ENCODE data around the gene EMSY. TPM values are rescaled to one million over a fixed set of nuclear protein-coding genes. Genes with fewer than 3 reads are reported as not detected.

EMSY gene
- total RNA-seq, 1 donor from 2014 or later = 31.1 TPM

DNA sequence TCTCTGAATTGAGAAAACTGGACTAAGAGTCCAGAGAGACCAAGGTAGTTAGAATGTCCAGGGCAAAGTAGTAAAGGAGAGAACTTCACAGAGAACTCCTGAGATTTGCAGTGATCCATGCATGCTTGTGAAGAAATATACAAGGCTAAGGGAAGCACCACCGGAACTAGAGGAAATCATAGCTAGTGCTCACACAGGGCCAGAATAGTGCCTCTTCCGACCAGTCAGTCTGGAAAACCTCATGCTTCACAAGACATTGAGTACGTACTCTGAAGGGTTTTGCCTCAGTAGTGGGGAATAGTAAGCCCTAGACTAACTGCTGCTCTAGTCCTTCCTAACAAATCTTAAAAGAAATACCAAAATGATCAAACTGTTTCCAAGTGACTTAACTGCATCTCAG lies 117.7 kb downstream of the EMSY start:
- no peaks in the 10 kb centered on the region for H3K36me3 Mint-ChIP-seq (ENCODE audit: low read depth)
- intact Hi-C loops (cut with micrococcal nuclease) = no loop called here
- DNase-seq = no peak
- TF ChIP-seq, protein P1, sequence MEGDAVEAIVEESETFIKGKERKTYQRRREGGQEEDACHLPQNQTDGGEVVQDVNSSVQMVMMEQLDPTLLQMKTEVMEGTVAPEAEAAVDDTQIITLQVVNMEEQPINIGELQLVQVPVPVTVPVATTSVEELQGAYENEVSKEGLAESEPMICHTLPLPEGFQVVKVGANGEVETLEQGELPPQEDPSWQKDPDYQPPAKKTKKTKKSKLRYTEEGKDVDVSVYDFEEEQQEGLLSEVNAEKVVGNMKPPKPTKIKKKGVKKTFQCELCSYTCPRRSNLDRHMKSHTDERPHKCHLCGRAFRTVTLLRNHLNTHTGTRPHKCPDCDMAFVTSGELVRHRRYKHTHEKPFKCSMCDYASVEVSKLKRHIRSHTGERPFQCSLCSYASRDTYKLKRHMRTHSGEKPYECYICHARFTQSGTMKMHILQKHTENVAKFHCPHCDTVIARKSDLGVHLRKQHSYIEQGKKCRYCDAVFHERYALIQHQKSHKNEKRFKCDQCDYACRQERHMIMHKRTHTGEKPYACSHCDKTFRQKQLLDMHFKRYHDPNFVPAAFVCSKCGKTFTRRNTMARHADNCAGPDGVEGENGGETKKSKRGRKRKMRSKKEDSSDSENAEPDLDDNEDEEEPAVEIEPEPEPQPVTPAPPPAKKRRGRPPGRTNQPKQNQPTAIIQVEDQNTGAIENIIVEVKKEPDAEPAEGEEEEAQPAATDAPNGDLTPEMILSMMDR (IDR thresholded peaks at IDR 0.05) = no peak
- no peak overlapping the region for H3K4me3 Mint-ChIP-seq
- ChIA-PET POLR2A (no interaction called here), CTCF (no interaction called here)
- H3K27me3 Mint-ChIP-seq = peaks cover 19% of the 10 kb centered on the region
- H3K9me3 Mint-ChIP-seq = no peaks in the 10 kb centered on the region
- ATAC-seq (ENCODE audit: low read depth) = no peak
- H3K4me1 Mint-ChIP-seq = peaks cover 6% of the 10 kb centered on the region
- no peak overlapping the region for H3K27ac Mint-ChIP-seq

- DNase-seq = no peak
- intact Hi-C loops (cut with micrococcal nuclease) = no loop called here
- no peak overlapping the region for H3K27ac Mint-ChIP-seq
- H3K4me3 Mint-ChIP-seq = no peak overlapping the region
- ATAC-seq (ENCODE audit: low read depth) = no peak
- ChIA-PET CTCF (interaction anchor here (0.5 kb wide), 1 partner anchor 105 kb away, joined by 3 read pairs; no protein-coding TSS in a partner anchor), POLR2A (no interaction called here)
- TF ChIP-seq, protein P1 (IDR thresholded peaks at IDR 0.05) = no peak
- no peaks in the 10 kb centered on the region for H3K9me3 Mint-ChIP-seq
- H3K4me1 Mint-ChIP-seq = peaks cover 6% of the 10 kb centered on the region
- H3K27me3 Mint-ChIP-seq = peaks cover 19% of the 10 kb centered on the region
- no peaks in the 10 kb centered on the region for H3K36me3 Mint-ChIP-seq (ENCODE audit: low read depth)
Measured at GRCh38 chr11:76564364-76564763, 119.5 kb downstream of the EMSY start.

- intact Hi-C loops (cut with micrococcal nuclease) = no loop called here
- no peak for ATAC-seq (ENCODE audit: low read depth)
- H3K4me1 Mint-ChIP-seq = peaks cover 6% of the 10 kb centered on the region
- ChIA-PET CTCF (no interaction called here), POLR2A (no interaction called here)
- no peaks in the 10 kb centered on the region for H3K9me3 Mint-ChIP-seq
- no peak overlapping the region for H3K27ac Mint-ChIP-seq
- no peaks in the 10 kb centered on the region for H3K36me3 Mint-ChIP-seq (ENCODE audit: low read depth)
- peaks cover 13% of the 10 kb centered on the region for H3K27me3 Mint-ChIP-seq
- no peak overlapping the region for H3K4me3 Mint-ChIP-seq
- DNase-seq = no peak
- TF ChIP-seq, protein P1 (IDR thresholded peaks at IDR 0.05) = no peak
Measured at GRCh38 chr11:76566811-76567210, 122.0 kb downstream of the EMSY start.

- DNase-seq = no peak
- ChIA-PET CTCF (no interaction called here), POLR2A (no interaction called here)
- H3K4me1 Mint-ChIP-seq = peaks cover 6% of the 10 kb centered on the region
- TF ChIP-seq, protein P1 (IDR thresholded peaks at IDR 0.05) = no peak
- ATAC-seq (ENCODE audit: low read depth) = no peak
- H3K4me3 Mint-ChIP-seq = no peak overlapping the region
- no peaks in the 10 kb centered on the region for H3K9me3 Mint-ChIP-seq
- H3K27ac Mint-ChIP-seq = no peak overlapping the region
- no peaks in the 10 kb centered on the region for H3K36me3 Mint-ChIP-seq (ENCODE audit: low read depth)
- H3K27me3 Mint-ChIP-seq = peaks cover 9% of the 10 kb centered on the region
- intact Hi-C loops (cut with micrococcal nuclease) = no loop called here
Measured at GRCh38 chr11:76567261-76567660, 122.4 kb downstream of the EMSY start.

DNA sequence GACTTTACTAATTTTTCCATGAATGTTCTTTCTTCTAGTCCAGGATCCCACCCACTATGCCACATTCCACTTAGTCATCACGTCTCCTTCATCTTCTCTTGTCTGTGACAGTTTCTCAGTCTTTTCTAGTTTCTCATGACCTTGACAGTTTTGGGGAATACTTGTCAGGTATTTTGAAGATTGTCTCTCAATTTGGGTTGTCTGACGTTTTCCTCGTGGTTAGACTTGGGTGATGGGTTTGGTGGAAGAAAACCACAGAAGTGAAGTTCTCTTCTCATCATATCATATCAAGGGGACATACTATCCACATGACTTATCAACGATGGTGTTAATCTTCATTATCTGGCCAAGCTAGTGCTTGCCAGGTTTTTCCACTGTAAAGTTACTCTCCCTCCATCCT lies 123.3 kb downstream of the EMSY start:
- Mint-ChIP-seq H3K9me3 (no peaks in the 10 kb centered on the region), H3K36me3 (ENCODE audit: low read depth) (no peaks in the 10 kb centered on the region), H3K27me3 (peaks cover 8% of the 10 kb centered on the region), H3K4me3 (no peak overlapping the region), H3K27ac (no peak overlapping the region), H3K4me1 (peaks cover 6% of the 10 kb centered on the region)
- DNase-seq (no peak), ATAC-seq (ENCODE audit: low read depth) (no peak)
- ChIA-PET CTCF (no interaction called here), POLR2A (no interaction called here)
- TF ChIP-seq, protein P1 (IDR thresholded peaks at IDR 0.05) = no peak
- intact Hi-C loops (cut with micrococcal nuclease) = no loop called here
